ENCODE results near the gene SUSD4.

DNA sequence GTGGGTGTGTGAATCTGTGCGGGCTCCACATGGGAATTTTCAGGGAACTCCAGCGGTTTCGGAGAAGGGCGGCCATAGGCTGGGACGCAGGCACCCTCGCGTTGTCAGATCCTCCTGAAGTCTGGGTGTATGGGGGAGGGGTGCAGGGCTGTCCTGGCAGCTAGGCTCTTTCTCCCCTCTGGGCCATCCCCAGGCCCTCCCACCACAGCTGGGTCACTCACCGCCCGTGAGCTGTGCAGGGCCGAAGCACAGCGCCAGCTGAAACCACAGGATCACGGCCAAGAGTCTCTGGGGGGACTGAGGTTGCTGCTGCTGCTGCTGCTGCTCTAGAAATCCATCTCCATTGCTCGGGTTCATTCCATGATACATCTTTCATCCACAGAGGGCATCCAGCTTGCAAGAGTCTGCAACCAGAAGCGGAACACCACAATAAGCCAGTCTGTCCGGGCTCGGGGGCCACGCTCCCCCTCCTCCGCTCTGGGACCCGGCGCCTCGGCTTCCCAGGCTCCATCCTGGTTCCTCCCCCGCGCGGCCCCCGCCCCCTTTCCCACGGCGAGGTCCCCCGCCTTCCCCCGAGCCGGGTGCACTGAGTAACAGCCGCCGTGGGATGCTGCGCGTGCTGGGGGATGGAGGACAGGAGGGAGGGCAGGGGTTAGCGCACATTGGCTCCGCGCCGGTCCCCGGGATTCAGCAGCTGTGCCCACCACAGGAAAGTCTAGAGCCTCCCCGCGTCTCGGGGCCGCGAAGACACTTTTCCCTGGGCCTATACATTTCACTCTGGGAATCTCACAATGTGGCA, 720 bp downstream of the SUSD4 start:
- TF ChIP-seq POLR2AphosphoS5 (IDR thresholded peaks at IDR 0.05): no peak
- TF ChIP-seq, protein P1, sequence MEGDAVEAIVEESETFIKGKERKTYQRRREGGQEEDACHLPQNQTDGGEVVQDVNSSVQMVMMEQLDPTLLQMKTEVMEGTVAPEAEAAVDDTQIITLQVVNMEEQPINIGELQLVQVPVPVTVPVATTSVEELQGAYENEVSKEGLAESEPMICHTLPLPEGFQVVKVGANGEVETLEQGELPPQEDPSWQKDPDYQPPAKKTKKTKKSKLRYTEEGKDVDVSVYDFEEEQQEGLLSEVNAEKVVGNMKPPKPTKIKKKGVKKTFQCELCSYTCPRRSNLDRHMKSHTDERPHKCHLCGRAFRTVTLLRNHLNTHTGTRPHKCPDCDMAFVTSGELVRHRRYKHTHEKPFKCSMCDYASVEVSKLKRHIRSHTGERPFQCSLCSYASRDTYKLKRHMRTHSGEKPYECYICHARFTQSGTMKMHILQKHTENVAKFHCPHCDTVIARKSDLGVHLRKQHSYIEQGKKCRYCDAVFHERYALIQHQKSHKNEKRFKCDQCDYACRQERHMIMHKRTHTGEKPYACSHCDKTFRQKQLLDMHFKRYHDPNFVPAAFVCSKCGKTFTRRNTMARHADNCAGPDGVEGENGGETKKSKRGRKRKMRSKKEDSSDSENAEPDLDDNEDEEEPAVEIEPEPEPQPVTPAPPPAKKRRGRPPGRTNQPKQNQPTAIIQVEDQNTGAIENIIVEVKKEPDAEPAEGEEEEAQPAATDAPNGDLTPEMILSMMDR (IDR thresholded peaks at IDR 0.05): no peak
- TF ChIP-seq EP300 (IDR thresholded peaks at IDR 0.05): no peak
